NCI-H345 treated with DMSO at 0.1 percent for 48 hours (cell line): ENCODE results near the gene NADK.
"Not testable (repeated sequence)": the region's sequence is repeated elsewhere in the genome, so short reads cannot be mapped to it uniquely, and the experiment has no call there.

ENCODE experiments used
- DNase-seq: peaks from one replicate; lab custom pipeline; 2025; ENCODE audit not compliant: unreplicated experiment; lab: John Stamatoyannopoulos, UW

Gene NADK

GRCh38 chr1:1707241-1707640, 71.0 kb downstream of the NADK start:
- not testable (repeated sequence) for DNase-seq

- DNase-seq: not testable (repeated sequence)
Measured at GRCh38 chr1:1705623-1706022, 72.6 kb downstream of the NADK start.

- DNase-seq: not testable (repeated sequence)
Measured at GRCh38 chr1:1704284-1704957, 73.8 kb downstream of the NADK start.

- DNase-seq: no peak
Measured at GRCh38 chr1:1703796-1704195, 74.5 kb downstream of the NADK start.

GRCh38 chr1:1702506-1702905, 75.8 kb downstream of the NADK start:
- not testable (repeated sequence) for DNase-seq
